Uterus (tissue), 2 donors: ENCODE data around the gene RENBP.

ENCODE experiments used
- POLR2A ChIP-seq, 2 donors: fragments of 450-650 bp; IDR thresholded peaks; one replicate each; pipeline ENCODE4 v1.6.1; 2016; ENCODE audit warnings: antibody characterized with exemption in 2 of 2, mild to moderate bottlenecking in 1 of 2, moderate library complexity in 1 of 2
- TF ChIP-seq, protein P1 (sequence below), 4 experiments: fragments of 200-600 bp in 2 of 4; fragments of 450-650 bp in 2 of 4; sonication (generic) in 2 of 4; IDR thresholded peaks; one replicate each; pipeline ENCODE4 v1.5.1; 2016 to 2019; ENCODE audit warnings: antibody characterized with exemption in 4 of 4, mild to moderate bottlenecking in 2 of 4, moderate library complexity in 1 of 4

- TF ChIP-seq, protein P1, sequence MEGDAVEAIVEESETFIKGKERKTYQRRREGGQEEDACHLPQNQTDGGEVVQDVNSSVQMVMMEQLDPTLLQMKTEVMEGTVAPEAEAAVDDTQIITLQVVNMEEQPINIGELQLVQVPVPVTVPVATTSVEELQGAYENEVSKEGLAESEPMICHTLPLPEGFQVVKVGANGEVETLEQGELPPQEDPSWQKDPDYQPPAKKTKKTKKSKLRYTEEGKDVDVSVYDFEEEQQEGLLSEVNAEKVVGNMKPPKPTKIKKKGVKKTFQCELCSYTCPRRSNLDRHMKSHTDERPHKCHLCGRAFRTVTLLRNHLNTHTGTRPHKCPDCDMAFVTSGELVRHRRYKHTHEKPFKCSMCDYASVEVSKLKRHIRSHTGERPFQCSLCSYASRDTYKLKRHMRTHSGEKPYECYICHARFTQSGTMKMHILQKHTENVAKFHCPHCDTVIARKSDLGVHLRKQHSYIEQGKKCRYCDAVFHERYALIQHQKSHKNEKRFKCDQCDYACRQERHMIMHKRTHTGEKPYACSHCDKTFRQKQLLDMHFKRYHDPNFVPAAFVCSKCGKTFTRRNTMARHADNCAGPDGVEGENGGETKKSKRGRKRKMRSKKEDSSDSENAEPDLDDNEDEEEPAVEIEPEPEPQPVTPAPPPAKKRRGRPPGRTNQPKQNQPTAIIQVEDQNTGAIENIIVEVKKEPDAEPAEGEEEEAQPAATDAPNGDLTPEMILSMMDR (IDR thresholded peaks at IDR 0.05), result no peak
- TF ChIP-seq POLR2A (IDR thresholded peaks at IDR 0.05), result no peak
These were observed 16.3 kb upstream of the RENBP start for GRCh38 chrX:153960786-153961185.
